Spleen (tissue), 3 donors: Measurements from ENCODE around the gene ARSK.

Source experiments
- POLR2A ChIP-seq, 3 donors: fragments of 450-650 bp; IDR thresholded peaks; one replicate each; pipeline ENCODE4 v1.5.1; 2017; ENCODE audit warnings: antibody characterized with exemption in 3 of 3, mild to moderate bottlenecking in 1 of 3
- POLR2AphosphoS5 ChIP-seq, 3 donors: sonication (generic); formaldehyde crosslinking; IDR thresholded peaks; one replicate each; pipeline ENCODE4 v1.5.1; 2017; ENCODE audit warnings: antibody characterized with exemption in 3 of 3

- TF ChIP-seq POLR2AphosphoS5 (IDR thresholded peaks at IDR 0.05) (no peak), POLR2A (IDR thresholded peaks at IDR 0.05) (no peak)
These were observed 83.7 kb downstream of the ARSK start for GRCh38 chr5:95638632-95639031.
